CD1c-positive myeloid dendritic cell (primary cell): Measurements from ENCODE around the gene UMODL1.

Experiments used
- DNase-seq: peaks from one replicate; pipeline ENCODE4 v3.0.0-alpha.2; 2016; ENCODE audit errors: extremely low spot score

The UMODL1 gene

DNA sequence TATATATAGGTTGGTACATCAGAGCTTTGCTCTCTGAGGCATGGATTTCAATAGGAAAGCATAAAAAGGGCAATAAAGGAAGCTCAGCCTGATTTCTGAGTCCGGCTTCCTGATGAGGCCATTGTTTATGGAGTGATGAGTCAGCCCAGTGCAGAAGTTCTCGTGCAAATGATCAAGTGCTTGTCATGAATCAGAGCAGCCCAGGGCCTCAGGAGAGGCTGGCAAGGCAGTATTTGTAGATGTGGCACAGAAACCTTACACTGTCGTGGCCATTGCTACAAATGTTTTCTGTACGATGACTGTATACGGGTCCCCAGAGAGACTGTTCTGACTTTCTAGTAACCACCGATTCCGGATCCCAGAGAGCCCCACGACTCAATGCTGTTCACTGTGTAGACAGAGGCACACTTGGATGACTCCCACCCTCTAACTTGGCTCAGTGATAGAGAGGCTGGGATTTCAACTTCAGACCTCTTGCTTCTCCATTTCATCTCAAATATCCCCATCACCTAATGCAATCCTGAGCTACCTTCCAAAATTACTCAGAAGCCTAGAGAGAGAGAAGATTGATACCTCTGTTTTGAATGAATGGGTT, 26.8 kb downstream of the UMODL1 start:
- peak; percentile 92 for DNase-seq

DNA sequence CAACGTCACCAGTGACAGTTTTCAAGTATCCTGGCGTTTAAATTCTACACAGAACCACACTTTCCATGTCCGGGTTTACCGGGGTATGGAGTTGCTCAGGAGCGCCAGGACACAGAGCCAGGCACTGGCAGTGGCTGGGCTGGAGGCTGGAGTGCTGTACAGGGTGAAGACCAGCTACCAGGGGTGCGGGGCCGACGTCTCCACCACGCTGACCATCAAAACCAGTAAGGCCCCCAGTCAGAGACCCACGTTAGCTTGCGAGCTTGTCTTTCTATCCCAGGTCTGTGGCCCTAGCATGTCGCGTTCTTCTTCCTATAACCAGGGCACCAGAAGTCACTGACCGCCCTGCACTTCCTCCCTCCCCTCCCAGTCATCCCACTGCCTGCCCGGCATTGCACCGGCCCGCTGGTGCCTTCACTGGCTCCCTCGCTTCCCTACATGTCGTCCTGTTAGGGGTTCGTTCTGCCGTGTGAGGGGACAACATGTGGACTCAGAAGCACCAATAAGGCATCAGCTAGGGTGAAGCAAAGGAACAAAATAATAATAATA, 27.9 kb downstream of the UMODL1 start:
- DNase-seq, result peak; percentile 28

- DNase-seq, result no peak
Measured at GRCh38 chr21:42101246-42101645, 30.1 kb downstream of the UMODL1 start.

GRCh38 chr21:42102076-42102475, 31.0 kb downstream of the UMODL1 start:
- DNase-seq, result no peak

DNA sequence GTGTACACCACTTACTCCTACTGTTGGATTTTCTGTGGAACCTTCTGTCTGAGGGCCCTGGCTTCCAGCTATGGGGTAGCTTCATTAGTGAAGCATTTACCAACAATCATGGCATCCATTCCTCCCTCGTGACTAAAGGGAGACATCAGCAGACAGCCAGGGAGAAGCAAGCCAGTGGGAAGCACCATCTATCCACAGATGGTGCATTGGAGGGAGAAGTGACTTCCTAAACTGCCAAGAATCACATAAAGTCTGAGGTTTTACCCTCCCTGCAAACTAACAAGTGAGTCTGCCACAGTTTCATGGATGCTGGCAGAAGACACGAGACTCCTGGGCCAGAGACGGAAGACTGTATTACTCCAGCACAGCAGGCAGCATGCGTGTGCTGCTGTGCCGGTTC, 31.4 kb downstream of the UMODL1 start:
- no peak for DNase-seq

DNA sequence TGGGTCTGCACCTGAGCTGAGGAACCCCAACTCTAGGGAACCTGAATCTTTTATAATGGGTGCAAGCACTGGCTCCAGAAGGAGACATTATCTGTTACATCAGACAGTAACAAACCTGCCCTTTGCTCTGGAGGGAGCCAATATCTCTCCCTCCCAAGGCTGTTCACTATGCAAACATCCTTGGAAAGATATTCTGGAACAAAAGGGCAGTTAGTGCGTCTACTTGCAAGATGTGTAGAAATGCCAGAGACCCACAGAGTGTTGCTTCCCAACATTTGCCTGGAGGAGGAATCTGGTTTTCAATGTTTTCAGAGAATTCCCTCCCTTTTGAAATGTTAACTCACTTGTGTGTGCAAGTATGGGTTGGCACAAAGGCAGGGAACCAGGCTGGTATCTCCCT, 31.9 kb downstream of the UMODL1 start:
- DNase-seq, result no peak

GRCh38 chr21:42103843-42104242, 32.7 kb downstream of the UMODL1 start:
- DNase-seq, result no peak

GRCh38 chr21:42105476-42106315, 34.6 kb downstream of the UMODL1 start:
- no peak for DNase-seq

DNA sequence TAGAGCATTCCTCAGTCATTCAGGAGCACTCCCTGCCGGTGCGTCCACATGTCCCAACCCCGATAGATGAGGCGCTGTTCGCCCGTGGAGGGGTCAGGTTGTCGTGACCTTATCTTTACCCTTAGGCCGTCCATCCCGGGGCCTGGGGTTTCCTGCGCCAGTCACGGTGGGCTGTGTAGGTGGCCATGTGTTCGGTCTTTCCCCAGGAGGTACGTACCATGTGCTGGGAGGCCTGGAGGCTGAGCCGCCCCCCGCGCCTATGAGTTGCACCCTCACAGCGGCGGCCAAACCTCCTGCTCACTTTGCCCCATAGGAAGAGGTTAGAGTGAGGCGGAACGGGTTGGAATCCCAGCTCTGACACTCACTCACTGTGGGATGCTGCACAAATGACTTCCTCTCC, 35.3 kb downstream of the UMODL1 start:
- DNase-seq, result no peak

GRCh38 chr21:42107177-42107880, 36.2 kb downstream of the UMODL1 start:
- DNase-seq, result no peak

DNA sequence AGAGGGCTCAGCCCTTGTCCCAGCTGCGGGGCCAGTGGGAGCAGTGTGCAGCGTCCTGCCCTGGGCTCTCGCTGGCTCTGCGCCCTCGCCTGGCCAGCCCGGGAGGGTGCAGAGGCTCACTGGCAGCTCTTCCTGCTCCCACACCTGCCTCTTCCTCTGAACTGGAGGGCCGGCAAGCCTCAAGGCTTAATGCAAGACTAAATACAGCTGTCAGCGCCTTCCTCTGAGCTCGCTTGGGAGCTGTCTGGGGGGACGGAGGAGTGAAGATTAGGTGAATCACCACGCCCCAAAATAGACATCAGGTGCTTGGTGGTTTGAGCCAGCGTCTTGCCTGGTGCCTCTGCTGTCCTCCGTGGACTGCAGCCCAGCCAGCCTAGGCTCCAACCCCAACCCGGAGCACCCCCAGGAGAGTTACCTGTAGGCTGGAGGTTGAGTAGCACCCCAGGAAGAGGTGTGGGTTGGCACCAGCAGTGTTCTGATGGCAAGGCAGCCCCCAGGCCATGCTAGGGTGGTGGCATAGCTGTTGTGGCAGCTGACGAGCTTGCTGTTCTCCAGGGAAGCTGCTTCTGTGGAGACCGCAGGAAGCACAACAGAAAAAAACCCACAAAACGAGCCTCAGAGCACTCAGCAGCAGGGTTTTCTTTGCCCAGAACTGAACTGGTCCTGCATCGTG, 36.9 kb downstream of the UMODL1 start:
- peak; percentile 64 for DNase-seq

DNA sequence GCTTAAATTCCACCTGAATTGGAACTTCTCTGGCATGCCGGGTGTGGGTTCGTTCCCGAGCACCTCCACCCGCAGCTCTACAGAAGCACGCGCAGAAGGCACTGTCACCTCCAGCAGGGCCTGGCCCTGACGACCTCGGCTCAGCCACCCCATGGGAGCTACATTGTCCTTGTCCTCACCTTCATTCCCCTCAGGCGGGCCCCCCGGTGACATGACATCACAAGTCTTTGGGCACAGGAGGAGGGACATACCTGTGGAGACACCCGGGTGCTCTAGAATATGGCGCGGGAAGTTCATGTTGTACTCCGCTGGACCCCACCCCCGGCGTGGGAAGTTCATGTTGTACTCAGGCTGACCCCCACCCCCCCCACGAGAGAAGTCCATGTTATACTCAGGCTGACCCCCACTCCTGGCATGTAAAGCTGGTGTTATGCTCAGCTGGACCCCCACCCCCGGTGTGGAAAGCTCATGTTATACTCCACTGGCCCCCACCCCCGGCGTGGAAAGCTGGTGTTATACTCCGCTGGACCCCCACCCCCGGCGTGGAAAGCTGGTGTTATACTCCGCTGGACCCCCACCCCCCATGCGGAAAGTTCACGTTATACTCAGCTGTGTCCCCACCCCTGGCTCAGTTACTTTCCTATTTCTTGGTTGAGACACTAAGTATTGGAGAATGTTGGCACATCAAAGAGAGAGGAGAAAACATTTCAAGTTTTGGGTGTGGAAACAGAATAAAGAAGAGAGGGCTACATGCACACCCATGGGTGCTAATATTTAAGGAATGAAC, 37.6 kb downstream of the UMODL1 start:
- DNase-seq, result no peak

GRCh38 chr21:42109473-42109872, 38.4 kb downstream of the UMODL1 start:
- DNase-seq, result no peak

DNA sequence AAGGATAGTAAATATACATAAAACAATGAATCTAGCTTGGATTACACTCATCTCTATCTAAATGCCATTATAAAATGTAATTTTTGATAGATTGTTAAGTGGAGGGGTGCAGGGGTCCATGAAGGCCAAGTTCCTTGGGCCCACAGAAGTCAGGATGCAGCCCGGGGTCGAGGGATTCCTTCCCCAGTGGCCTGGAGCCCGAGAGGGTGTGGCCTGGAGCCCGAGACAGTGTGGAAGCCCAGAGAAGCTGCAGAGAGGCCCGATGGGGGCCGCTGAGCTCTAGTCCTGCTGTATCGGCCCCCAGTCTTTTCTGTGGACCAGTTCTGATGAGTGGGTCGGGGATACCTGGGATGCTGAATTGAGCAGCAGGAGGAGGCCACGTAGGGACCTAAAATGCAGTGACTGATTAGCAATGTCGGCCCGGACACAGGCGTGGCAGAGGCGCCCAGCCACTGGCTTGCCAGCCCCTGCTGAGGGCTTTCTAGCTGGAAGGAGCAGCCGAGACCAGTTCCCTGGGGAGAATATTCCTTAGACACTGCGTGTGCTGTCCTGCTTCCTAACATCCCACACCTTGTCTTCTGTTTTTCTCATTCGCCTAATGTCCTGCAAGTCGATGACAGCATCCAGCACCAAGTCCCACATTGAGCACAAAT, 38.9 kb downstream of the UMODL1 start:
- no peak for DNase-seq

GRCh38 chr21:42110691-42111469, 39.8 kb downstream of the UMODL1 start:
- no peak for DNase-seq

- DNase-seq, result no peak
Measured at GRCh38 chr21:42111470-42111743, 40.3 kb downstream of the UMODL1 start.

GRCh38 chr21:42111811-42112210, 40.7 kb downstream of the UMODL1 start:
- DNase-seq, result no peak

DNA sequence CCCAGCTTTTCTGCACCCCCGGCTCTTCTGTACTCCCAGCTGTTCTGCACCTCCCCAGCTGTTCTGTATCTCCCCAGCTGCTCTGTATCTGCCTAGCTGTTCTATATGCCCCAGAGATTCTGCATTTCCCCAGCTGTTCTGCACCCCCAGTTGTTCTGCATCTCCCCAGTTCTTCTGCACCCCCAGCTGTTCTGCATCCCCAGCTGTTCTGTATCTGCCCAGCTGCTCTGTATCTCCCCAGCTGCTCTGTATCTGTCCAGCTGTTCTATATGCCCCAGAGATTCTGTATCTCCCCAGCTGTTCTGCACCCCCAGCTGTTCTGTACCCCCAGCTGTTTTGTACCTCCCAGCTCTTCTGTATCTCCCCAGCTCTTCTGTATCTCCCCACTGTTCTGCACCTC, 41.1 kb downstream of the UMODL1 start:
- DNase-seq, result no peak

- no peak for DNase-seq
Measured at GRCh38 chr21:42112857-42113256, 41.7 kb downstream of the UMODL1 start.

- DNase-seq, result peak; percentile 78
Measured at GRCh38 chr21:42113926-42114409, 42.9 kb downstream of the UMODL1 start.
